Tibial nerve (tissue), 3 donors: ENCODE results near the gene LY86.

Experiments used
- POLR2A ChIP-seq, 2 donors: fragments of 450-650 bp; IDR thresholded peaks; one replicate each; pipeline ENCODE4 v1.6.1; 2017; ENCODE audit warnings: antibody characterized with exemption in 2 of 2, mild to moderate bottlenecking in 2 of 2, moderate library complexity in 2 of 2
- TF ChIP-seq, protein P1 (sequence below), 5 experiments: fragments of 200-600 bp in 3 of 5; fragments of 450-650 bp in 2 of 5; sonication (generic) in 3 of 5; IDR thresholded peaks; one replicate each; pipeline ENCODE4 v1.5.1; 2016 to 2019; ENCODE audit warnings: antibody characterized with exemption in 5 of 5, mild to moderate bottlenecking in 3 of 5, moderate library complexity in 2 of 5

DNA sequence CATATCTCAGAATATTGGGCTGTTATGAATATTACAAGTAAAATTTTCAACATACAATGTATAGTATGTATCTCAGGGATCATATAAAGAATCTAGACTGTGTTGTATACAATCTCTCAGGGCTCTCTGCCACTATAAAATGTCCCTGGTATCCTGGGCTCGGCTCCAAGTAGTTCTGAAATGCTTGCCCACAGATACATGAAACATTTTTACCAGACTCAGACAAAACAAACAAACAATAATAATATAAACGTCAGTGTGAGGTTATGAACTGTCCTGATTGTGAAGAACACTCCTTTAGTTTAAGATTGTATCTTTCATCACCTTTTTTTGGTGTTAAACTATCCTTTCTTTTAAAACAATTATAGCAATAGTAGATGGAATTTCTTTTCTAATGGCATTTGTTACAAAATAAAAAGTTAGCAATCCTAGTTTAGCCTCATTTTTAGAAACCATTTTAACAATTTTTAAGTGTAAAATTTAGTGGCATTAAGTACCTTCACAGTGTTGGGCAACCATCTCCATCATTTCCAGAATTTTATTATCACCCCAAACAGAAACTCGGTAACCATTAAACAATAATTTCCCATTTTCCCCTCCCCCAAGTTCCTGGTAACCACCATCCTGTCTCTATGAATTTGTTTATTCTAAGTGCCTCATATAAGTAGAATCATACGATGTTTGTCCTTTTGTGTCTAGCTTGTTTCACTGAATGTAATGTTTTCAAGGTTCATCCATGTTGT is 17.4 kb upstream of the LY86 start:
- TF ChIP-seq, protein P1, sequence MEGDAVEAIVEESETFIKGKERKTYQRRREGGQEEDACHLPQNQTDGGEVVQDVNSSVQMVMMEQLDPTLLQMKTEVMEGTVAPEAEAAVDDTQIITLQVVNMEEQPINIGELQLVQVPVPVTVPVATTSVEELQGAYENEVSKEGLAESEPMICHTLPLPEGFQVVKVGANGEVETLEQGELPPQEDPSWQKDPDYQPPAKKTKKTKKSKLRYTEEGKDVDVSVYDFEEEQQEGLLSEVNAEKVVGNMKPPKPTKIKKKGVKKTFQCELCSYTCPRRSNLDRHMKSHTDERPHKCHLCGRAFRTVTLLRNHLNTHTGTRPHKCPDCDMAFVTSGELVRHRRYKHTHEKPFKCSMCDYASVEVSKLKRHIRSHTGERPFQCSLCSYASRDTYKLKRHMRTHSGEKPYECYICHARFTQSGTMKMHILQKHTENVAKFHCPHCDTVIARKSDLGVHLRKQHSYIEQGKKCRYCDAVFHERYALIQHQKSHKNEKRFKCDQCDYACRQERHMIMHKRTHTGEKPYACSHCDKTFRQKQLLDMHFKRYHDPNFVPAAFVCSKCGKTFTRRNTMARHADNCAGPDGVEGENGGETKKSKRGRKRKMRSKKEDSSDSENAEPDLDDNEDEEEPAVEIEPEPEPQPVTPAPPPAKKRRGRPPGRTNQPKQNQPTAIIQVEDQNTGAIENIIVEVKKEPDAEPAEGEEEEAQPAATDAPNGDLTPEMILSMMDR (IDR thresholded peaks at IDR 0.05) = no peak
- TF ChIP-seq POLR2A (IDR thresholded peaks at IDR 0.05) = no peak
